Activated CD8-positive, alpha-beta T cell treated with anti-CD3 and anti-CD28 coated beads for 36 hours (primary cell): Measurements from ENCODE around the gene OSBPL10. TPM values are rescaled to one million over a fixed set of nuclear protein-coding genes. Genes with fewer than 3 reads are reported as not detected.

Experiments used
- ATAC-seq: fragments of 200-7000 bp; cut with Tn5 transposase; one replicate; pipeline ENCODE4 v1.10.0; 2021; ENCODE audit warnings: mild to moderate bottlenecking, moderate library complexity
- CTCF ChIA-PET: fragments of 350-600 bp; sonication (Branson Sonifier 250); formaldehyde crosslinking; loops from one replicate; lab custom pipeline; 2021; ENCODE audit warnings: antibody characterized with exemption; lab: Charles Lee
- POLR2A ChIA-PET: fragments of 350-600 bp; sonication (Branson Sonifier 250); formaldehyde crosslinking; loops from one replicate; lab custom pipeline; 2021; ENCODE audit warnings: antibody characterized with exemption; lab: Charles Lee
- DNase-seq: peaks from one replicate; pipeline ENCODE4 v3.0.0-alpha.2; 2020
- H3K27ac Mint-ChIP-seq: one replicate; pipeline ENCODE4 v1.8.0; 2021; ENCODE audit warnings: mild to moderate bottlenecking, mixed read lengths
- H3K27me3 Mint-ChIP-seq: one replicate; pipeline ENCODE4 v1.8.0; 2021; ENCODE audit warnings: mixed read lengths
- H3K36me3 Mint-ChIP-seq: one replicate; pipeline ENCODE4 v1.8.0; 2021; ENCODE audit warnings: low read depth, mixed read lengths
- H3K4me1 Mint-ChIP-seq: one replicate; pipeline ENCODE4 v1.8.0; 2021; ENCODE audit warnings: low read depth, mixed read lengths
- H3K4me3 Mint-ChIP-seq: one replicate; pipeline ENCODE4 v1.8.0; 2021; ENCODE audit warnings: mild to moderate bottlenecking, moderate library complexity, mixed read lengths
- H3K9me3 Mint-ChIP-seq: one replicate; pipeline ENCODE4 v1.8.0; 2021; ENCODE audit warnings: mixed read lengths
- CTCF ChIP-seq: fragments of 200-600 bp; IDR thresholded peaks from one replicate; pipeline ENCODE4 v1.8.0; 2022; ENCODE audit warnings: antibody characterized with exemption, mild to moderate bottlenecking
- intact Hi-C: fragments of 100-400 bp; cut with micrococcal nuclease; formaldehyde crosslinking; loops from one replicate; pipeline ENCODE4 v1.10.0; 2022
- total RNA-seq, 2 experiments: library from RNA; stranded (reverse); gene quantifications; one replicate each; pipeline ENCODE4 v1.2.3, GENCODE V29; 2021

Gene OSBPL10
- total RNA-seq, 2 experiments from 2014 or later, result 1.9 to 2.1 TPM

- Mint-ChIP-seq H3K4me1 (no peaks in the 10 kb centered on the region), H3K9me3 (no peaks in the 10 kb centered on the region), H3K27me3 (peaks cover 5% of the 10 kb centered on the region), H3K36me3 (no peaks in the 10 kb centered on the region), H3K4me3 (no peak overlapping the region), H3K27ac (no peak overlapping the region)
- ChIA-PET CTCF (no interaction called here), POLR2A (no interaction called here)
- no peak for TF ChIP-seq CTCF
- no peak for ATAC-seq
- intact Hi-C loops, result no loop called here
- DNase-seq, result no peak
These were observed 95.8 kb downstream of the OSBPL10 start for GRCh38 chr3:31885235-31885634.

GRCh38 chr3:31884251-31884650, 96.8 kb downstream of the OSBPL10 start:
- Mint-ChIP-seq H3K4me1 (no peaks in the 10 kb centered on the region), H3K4me3 (no peak overlapping the region), H3K27me3 (peaks cover 3% of the 10 kb centered on the region), H3K9me3 (no peaks in the 10 kb centered on the region), H3K36me3 (no peaks in the 10 kb centered on the region), H3K27ac (no peak overlapping the region)
- ATAC-seq, result no peak
- intact Hi-C loops, result no loop called here
- ChIA-PET POLR2A (no interaction called here), CTCF (interaction anchor here (0.9 kb wide), 1 partner anchor 28 kb away, joined by 3 read pairs; no protein-coding TSS in a partner anchor)
- no peak for TF ChIP-seq CTCF
- no peak for DNase-seq

- H3K27me3 Mint-ChIP-seq, result peaks cover 3% of the 10 kb centered on the region
- no peaks in the 10 kb centered on the region for H3K36me3 Mint-ChIP-seq
- intact Hi-C loops, result no loop called here
- ChIA-PET POLR2A (no interaction called here), CTCF (no interaction called here)
- no peaks in the 10 kb centered on the region for H3K9me3 Mint-ChIP-seq
- DNase-seq (no peak), ATAC-seq (no peak)
- H3K4me3 Mint-ChIP-seq, result no peak overlapping the region
- no peaks in the 10 kb centered on the region for H3K4me1 Mint-ChIP-seq
- H3K27ac Mint-ChIP-seq, result no peak overlapping the region
- TF ChIP-seq CTCF, result no peak
These were observed 98.2 kb downstream of the OSBPL10 start for GRCh38 chr3:31882895-31883294.

- no peak overlapping the region for H3K4me3 Mint-ChIP-seq
- DNase-seq (no peak), ATAC-seq (no peak)
- POLR2A ChIA-PET, result no interaction called here
- no peaks in the 10 kb centered on the region for H3K9me3 Mint-ChIP-seq
- H3K27me3 Mint-ChIP-seq, result peaks cover 3% of the 10 kb centered on the region
- no peaks in the 10 kb centered on the region for H3K36me3 Mint-ChIP-seq
- TF ChIP-seq CTCF, result no peak
- intact Hi-C loops, result no loop called here
- no peaks in the 10 kb centered on the region for H3K4me1 Mint-ChIP-seq
- CTCF ChIA-PET, result no interaction called here
- H3K27ac Mint-ChIP-seq, result no peak overlapping the region
These were observed 98.6 kb downstream of the OSBPL10 start for GRCh38 chr3:31882431-31882830.

- no peak for DNase-seq
- ATAC-seq, result no peak
- intact Hi-C loops, result no loop called here
- no peaks in the 10 kb centered on the region for H3K4me1 Mint-ChIP-seq
- ChIA-PET POLR2A (no interaction called here), CTCF (no interaction called here)
- no peaks in the 10 kb centered on the region for H3K36me3 Mint-ChIP-seq
- H3K27ac Mint-ChIP-seq, result no peak overlapping the region
- H3K9me3 Mint-ChIP-seq, result no peaks in the 10 kb centered on the region
- no peak overlapping the region for H3K4me3 Mint-ChIP-seq
- TF ChIP-seq CTCF, result no peak
- H3K27me3 Mint-ChIP-seq, result no peaks in the 10 kb centered on the region
These were observed 100.5 kb downstream of the OSBPL10 start for GRCh38 chr3:31880482-31881078.
